Astrocyte (in vitro differentiated cells and primary cell): ENCODE results near the gene IGF1. TPM values are rescaled to one million over a fixed set of nuclear protein-coding genes. Genes with fewer than 3 reads are reported as not detected.

ENCODE experiments used
- DNase-seq: peaks from one replicate; pipeline ENCODE4 v3.0.0-alpha.2; 2010; ENCODE audit warnings: low read depth
- FAIRE-seq: peaks from 2 replicates; lab custom pipeline; 2011; peaks lifted over from hg19 to GRCh38; lab: Jason Lieb, UNC
- H2AFZ ChIP-seq: 2 replicates; pipeline ENCODE4 v1.6.0; 2012; ENCODE audit warnings: low read depth, low read length, inconsistent platforms
- H3K27ac ChIP-seq: 2 replicates; pipeline ENCODE4 v1.5.1; 2011; ENCODE audit warnings: low read depth, low read length, inconsistent platforms
- H3K27me3 ChIP-seq: 2 replicates; pipeline ENCODE4 v1.6.0; 2011; ENCODE audit warnings: low read length, inconsistent platforms; ENCODE audit not compliant: insufficient read depth
- H3K36me3 ChIP-seq: 2 replicates; pipeline ENCODE4 v1.5.1; 2011; ENCODE audit warnings: low read length, inconsistent platforms; ENCODE audit not compliant: insufficient read depth
- H3K4me1 ChIP-seq: 2 replicates; pipeline ENCODE4 v1.5.1; 2011; ENCODE audit warnings: low read length, inconsistent platforms; ENCODE audit not compliant: insufficient read depth
- H3K4me2 ChIP-seq: 2 replicates; pipeline ENCODE4 v1.6.0; 2012; ENCODE audit warnings: low read length, inconsistent platforms
- H3K4me3 ChIP-seq: 2 replicates; pipeline ENCODE4 v1.5.1; 2011; ENCODE audit warnings: low read depth, mild to moderate bottlenecking, low read length, inconsistent platforms; ENCODE audit not compliant: insufficient read depth
- H3K79me2 ChIP-seq: 2 replicates; pipeline ENCODE4 v1.6.0; 2012; ENCODE audit warnings: mild to moderate bottlenecking, low read length, inconsistent platforms; ENCODE audit not compliant: insufficient read depth
- H3K9ac ChIP-seq: 2 replicates; pipeline ENCODE4 v1.6.0; 2012; ENCODE audit warnings: mild to moderate bottlenecking, low read length, inconsistent platforms
- H3K9me3 ChIP-seq: 2 replicates; pipeline ENCODE4 v1.5.1; 2012; ENCODE audit warnings: low read depth, mild to moderate bottlenecking, low read length, inconsistent platforms; ENCODE audit not compliant: insufficient read depth
- H4K20me1 ChIP-seq: 2 replicates; pipeline ENCODE4 v1.6.0; 2012; ENCODE audit warnings: low read length, inconsistent platforms; ENCODE audit not compliant: insufficient read depth
- H3K27ac Mint-ChIP-seq: one replicate; pipeline ENCODE4 v1.8.0; 2021; ENCODE audit warnings: mild to moderate bottlenecking, mixed read lengths; ENCODE audit not compliant: unreplicated experiment
- H3K27me3 Mint-ChIP-seq: one replicate; pipeline ENCODE4 v1.8.0; 2021; ENCODE audit warnings: low read depth, mixed read lengths; ENCODE audit not compliant: unreplicated experiment
- H3K36me3 Mint-ChIP-seq: one replicate; pipeline ENCODE4 v1.8.0; 2021; ENCODE audit warnings: low read depth, mixed read lengths; ENCODE audit not compliant: unreplicated experiment
- H3K4me1 Mint-ChIP-seq: one replicate; pipeline ENCODE4 v1.8.0; 2021; ENCODE audit warnings: low read depth, mixed read lengths; ENCODE audit not compliant: unreplicated experiment
- H3K4me3 Mint-ChIP-seq: one replicate; pipeline ENCODE4 v1.8.0; 2021; ENCODE audit warnings: mild to moderate bottlenecking, moderate library complexity, mixed read lengths; ENCODE audit not compliant: unreplicated experiment
- H3K9me3 Mint-ChIP-seq: one replicate; pipeline ENCODE4 v1.8.0; 2021; ENCODE audit warnings: mild to moderate bottlenecking, mixed read lengths; ENCODE audit not compliant: unreplicated experiment
- CTCF ChIP-seq: IDR thresholded peaks from 2 replicates; pipeline ENCODE4 v1.5.1; 2011; ENCODE audit warnings: low read depth, mild to moderate bottlenecking, inconsistent platforms, low read length, moderate library complexity; ENCODE audit not compliant: insufficient read depth
- EZH2 ChIP-seq: IDR thresholded peaks from 2 replicates; pipeline ENCODE4 v1.6.1; 2012; ENCODE audit warnings: mild to moderate bottlenecking, low read length, inconsistent platforms; ENCODE audit not compliant: insufficient read depth
- total RNA-seq: library from RNA; stranded (reverse); gene quantifications from 2 replicates; pipeline ENCODE4 v1.2.1, GENCODE V29; 2021

IGF1 gene
- total RNA-seq, 1 donor from 2014 or later, result 1.9 TPM

DNA sequence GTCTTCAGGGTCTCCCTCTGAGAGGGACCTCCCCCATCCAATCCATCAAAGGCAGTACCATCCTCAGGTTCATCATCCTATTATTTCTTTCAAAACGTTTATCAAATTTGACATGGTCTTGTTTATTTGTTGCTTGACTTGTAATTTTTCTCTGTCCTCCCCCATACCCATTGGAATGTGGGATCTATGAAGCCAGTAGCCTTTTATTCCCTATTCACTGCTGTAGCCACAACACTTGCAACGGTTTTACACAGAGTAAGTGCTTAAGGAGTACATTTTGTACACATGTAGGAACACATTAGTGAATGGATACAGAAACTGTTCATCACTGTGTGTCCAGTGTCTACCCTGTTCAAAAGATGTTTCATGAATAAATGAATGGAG is 41.5 kb downstream of the IGF1 start:
- Histone ChIP-seq H3K4me3 (no peak overlapping the region), H3K4me1 (peaks cover 13% of the 10 kb centered on the region), H3K9ac (no peak overlapping the region), H2AFZ (no peak overlapping the region), H4K20me1 (no peaks in the 10 kb centered on the region), H3K4me2 (peak overlapping the region; percentile 47), H3K9me3 (no peaks in the 10 kb centered on the region), H3K27ac (peak overlapping the region; percentile 48), H3K79me2 (no peaks in the 10 kb centered on the region), H3K36me3 (no peaks in the 10 kb centered on the region), H3K27me3 (no peaks in the 10 kb centered on the region)
- Mint-ChIP-seq H3K27me3 (no peaks in the 10 kb centered on the region), H3K9me3 (no peaks in the 10 kb centered on the region), H3K4me1 (peaks cover 11% of the 10 kb centered on the region), H3K4me3 (no peak overlapping the region), H3K27ac (no peak overlapping the region), H3K36me3 (no peaks in the 10 kb centered on the region)
- DNase-seq, result peak; percentile 37
- no peak for FAIRE-seq
- TF ChIP-seq CTCF (no peak), EZH2 (no peak)

GRCh38 chr12:102438047-102438826 is 42.1 kb downstream of the IGF1 start:
- TF ChIP-seq EZH2 (no peak), CTCF (no peak)

GRCh38 chr12:102437511-102437910 is 42.9 kb downstream of the IGF1 start:
- no peaks in the 10 kb centered on the region for H3K9me3 ChIP-seq
- H3K4me3 ChIP-seq, result no peak overlapping the region
- Mint-ChIP-seq H3K27ac (no peak overlapping the region), H3K4me1 (peaks cover 13% of the 10 kb centered on the region), H3K27me3 (no peaks in the 10 kb centered on the region), H3K4me3 (no peak overlapping the region), H3K9me3 (no peaks in the 10 kb centered on the region), H3K36me3 (no peaks in the 10 kb centered on the region)
- FAIRE-seq (no peak), DNase-seq (no peak)
- no peak overlapping the region for H3K27ac ChIP-seq
- no peaks in the 10 kb centered on the region for H3K79me2 ChIP-seq
- no peak overlapping the region for H2AFZ ChIP-seq
- H3K9ac ChIP-seq, result no peak overlapping the region
- no peaks in the 10 kb centered on the region for H3K27me3 ChIP-seq
- no peak for TF ChIP-seq CTCF
- TF ChIP-seq EZH2, result no peak
- peaks cover 13% of the 10 kb centered on the region for H3K4me1 ChIP-seq
- no peaks in the 10 kb centered on the region for H3K36me3 ChIP-seq
- no peak overlapping the region for H3K4me2 ChIP-seq
- H4K20me1 ChIP-seq, result no peaks in the 10 kb centered on the region

More at GRCh38 chr12:102438047-102438826, 42.1 kb downstream of the IGF1 start:
- no peaks in the 10 kb centered on the region for H3K9me3 Mint-ChIP-seq
- peak overlapping the region; percentile 47 for H3K4me2 ChIP-seq
- no peaks in the 10 kb centered on the region for H3K9me3 ChIP-seq
- no peaks in the 10 kb centered on the region for H3K79me2 ChIP-seq
- H3K27ac ChIP-seq, result peak overlapping the region; percentile 48
- DNase-seq (peak; percentile 84), FAIRE-seq (no peak)
- H3K4me1 ChIP-seq, result peaks cover 13% of the 10 kb centered on the region
- H3K36me3 ChIP-seq, result no peaks in the 10 kb centered on the region
- peak overlapping the region; percentile 18 for H2AFZ ChIP-seq
- H3K27me3 ChIP-seq, result no peaks in the 10 kb centered on the region
- H3K4me1 Mint-ChIP-seq, result peaks cover 11% of the 10 kb centered on the region
- no peak overlapping the region for H3K4me3 ChIP-seq
- no peaks in the 10 kb centered on the region for H4K20me1 ChIP-seq
- H3K4me3 Mint-ChIP-seq, result no peak overlapping the region
- no peak overlapping the region for H3K9ac ChIP-seq
- H3K36me3 Mint-ChIP-seq, result no peaks in the 10 kb centered on the region
- H3K27ac Mint-ChIP-seq, result no peak overlapping the region
- no peaks in the 10 kb centered on the region for H3K27me3 Mint-ChIP-seq
